NB4 (cell line): ENCODE data around the gene TCF7L2.

ENCODE experiments used
- POLR2A ChIP-seq: IDR thresholded peaks from 2 replicates; pipeline ENCODE4 v1.6.1; 2011; ENCODE audit warnings: mild to moderate bottlenecking; ENCODE audit not compliant: insufficient read length; ENCODE audit errors: extremely low read depth
- TF ChIP-seq, protein P1 (sequence below): IDR thresholded peaks from one replicate; pipeline ENCODE4 v1.5.1; 2012; ENCODE audit warnings: low read depth, low read length
- TF ChIP-seq, protein P2 (sequence below): IDR thresholded peaks from 2 replicates; pipeline ENCODE4 v1.6.1; 2011; ENCODE audit warnings: low read depth, low read length

DNA sequence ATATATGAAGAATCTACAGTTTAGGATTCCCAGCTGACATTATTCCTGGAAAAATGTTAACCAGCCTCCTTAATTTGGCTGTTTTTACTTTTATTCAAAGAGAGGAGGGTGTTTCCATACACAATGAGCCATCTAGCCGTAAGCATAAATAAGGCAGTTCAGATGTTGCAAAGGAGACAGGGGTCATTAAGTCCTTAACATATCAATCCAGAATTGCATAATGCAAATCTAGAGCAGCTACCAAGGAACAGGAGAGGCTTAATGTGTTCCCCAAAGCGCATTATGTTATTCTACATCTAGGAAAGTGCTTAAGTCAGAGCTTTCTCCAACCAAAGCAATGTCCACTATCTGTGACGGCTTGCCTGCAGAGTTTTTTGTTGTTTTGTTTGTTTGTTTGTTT, 32.4 kb upstream of the TCF7L2 start:
- TF ChIP-seq, protein P1, sequence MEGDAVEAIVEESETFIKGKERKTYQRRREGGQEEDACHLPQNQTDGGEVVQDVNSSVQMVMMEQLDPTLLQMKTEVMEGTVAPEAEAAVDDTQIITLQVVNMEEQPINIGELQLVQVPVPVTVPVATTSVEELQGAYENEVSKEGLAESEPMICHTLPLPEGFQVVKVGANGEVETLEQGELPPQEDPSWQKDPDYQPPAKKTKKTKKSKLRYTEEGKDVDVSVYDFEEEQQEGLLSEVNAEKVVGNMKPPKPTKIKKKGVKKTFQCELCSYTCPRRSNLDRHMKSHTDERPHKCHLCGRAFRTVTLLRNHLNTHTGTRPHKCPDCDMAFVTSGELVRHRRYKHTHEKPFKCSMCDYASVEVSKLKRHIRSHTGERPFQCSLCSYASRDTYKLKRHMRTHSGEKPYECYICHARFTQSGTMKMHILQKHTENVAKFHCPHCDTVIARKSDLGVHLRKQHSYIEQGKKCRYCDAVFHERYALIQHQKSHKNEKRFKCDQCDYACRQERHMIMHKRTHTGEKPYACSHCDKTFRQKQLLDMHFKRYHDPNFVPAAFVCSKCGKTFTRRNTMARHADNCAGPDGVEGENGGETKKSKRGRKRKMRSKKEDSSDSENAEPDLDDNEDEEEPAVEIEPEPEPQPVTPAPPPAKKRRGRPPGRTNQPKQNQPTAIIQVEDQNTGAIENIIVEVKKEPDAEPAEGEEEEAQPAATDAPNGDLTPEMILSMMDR = no peak
- no peak for TF ChIP-seq POLR2A
- TF ChIP-seq, protein P2, sequence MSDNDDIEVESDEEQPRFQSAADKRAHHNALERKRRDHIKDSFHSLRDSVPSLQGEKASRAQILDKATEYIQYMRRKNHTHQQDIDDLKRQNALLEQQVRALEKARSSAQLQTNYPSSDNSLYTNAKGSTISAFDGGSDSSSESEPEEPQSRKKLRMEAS = no peak
